GM11168 (cell line): ENCODE data around the gene CCDC14.
"Not testable (repeated sequence)": the region's sequence is repeated elsewhere in the genome, so short reads cannot be mapped to it uniquely, and the experiment has no call there.

ENCODE experiments used
- in situ Hi-C: fragments of 300-500 bp; cut with MboI; formaldehyde crosslinking; loops from one replicate; pipeline ENCODE4 v1.12.0; 2022; ENCODE audit warnings: low sequenced_read_pairs; ENCODE audit not compliant: unreplicated experiment

The CCDC14 gene, protein sequence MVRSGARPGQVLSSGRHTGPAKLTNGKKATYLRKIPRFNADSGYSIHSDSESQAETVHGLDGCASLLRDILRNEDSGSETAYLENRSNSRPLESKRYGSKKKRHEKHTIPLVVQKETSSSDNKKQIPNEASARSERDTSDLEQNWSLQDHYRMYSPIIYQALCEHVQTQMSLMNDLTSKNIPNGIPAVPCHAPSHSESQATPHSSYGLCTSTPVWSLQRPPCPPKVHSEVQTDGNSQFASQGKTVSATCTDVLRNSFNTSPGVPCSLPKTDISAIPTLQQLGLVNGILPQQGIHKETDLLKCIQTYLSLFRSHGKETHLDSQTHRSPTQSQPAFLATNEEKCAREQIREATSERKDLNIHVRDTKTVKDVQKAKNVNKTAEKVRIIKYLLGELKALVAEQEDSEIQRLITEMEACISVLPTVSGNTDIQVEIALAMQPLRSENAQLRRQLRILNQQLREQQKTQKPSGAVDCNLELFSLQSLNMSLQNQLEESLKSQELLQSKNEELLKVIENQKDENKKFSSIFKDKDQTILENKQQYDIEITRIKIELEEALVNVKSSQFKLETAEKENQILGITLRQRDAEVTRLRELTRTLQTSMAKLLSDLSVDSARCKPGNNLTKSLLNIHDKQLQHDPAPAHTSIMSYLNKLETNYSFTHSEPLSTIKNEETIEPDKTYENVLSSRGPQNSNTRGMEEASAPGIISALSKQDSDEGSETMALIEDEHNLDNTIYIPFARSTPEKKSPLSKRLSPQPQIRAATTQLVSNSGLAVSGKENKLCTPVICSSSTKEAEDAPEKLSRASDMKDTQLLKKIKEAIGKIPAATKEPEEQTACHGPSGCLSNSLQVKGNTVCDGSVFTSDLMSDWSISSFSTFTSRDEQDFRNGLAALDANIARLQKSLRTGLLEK

DNA sequence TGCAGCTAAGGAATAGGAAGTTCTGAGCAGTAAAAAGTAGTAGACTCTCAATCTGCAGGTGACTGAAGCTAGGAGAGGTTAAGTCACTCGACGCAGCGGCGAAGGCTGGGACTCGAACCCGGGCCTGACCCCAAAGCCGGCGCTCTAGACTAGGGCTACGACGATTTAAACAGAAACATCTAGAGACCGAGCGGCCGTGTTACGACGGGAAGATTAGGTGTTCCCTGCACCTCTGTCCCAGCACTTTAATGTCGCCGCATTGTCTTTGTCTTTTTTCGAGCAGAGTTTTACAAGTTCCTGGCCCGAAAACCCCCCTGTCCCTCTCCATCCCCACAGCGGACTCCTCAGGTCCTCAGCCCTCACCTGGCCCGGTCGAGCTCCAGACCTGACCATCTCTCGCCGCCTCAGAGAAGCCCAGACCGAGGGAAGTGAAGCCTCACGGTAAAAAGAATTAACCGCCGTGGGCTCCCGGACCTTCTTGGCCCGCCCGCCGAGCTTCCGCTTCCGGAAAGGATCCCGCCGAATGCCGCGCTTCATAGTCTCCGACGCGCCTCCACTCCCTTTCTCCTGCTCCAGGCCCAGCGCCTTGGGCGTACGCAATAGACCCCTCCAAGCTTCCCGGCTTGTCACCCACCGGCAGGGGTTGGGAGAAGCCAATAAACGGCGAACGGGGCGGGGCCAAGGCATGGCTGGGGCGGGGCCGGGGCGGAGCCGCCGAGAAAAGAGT lies at the start of gene CCDC14:
Gene CCDC14, minus strand, starts transcription at position 449 of the 727 bp plus-strand sequence. Its CDS starts 56 bp downstream, at position 393.
- in situ Hi-C loops = no loop called here

GRCh38 chr3:124008321-124008720 lies 47.3 kb upstream of the CCDC14 start:
- in situ Hi-C loops = not testable (repeated sequence)

- in situ Hi-C loops = no loop called here
Observed at GRCh38 chr3:124007186-124007585, 46.2 kb upstream of the CCDC14 start.

- in situ Hi-C loops = not testable (repeated sequence)
Observed at GRCh38 chr3:124002405-124003079, 41.5 kb upstream of the CCDC14 start.

GRCh38 chr3:124001366-124001765 lies 40.3 kb upstream of the CCDC14 start:
- in situ Hi-C loops = not testable (repeated sequence)

GRCh38 chr3:123997543-123997942 lies 36.5 kb upstream of the CCDC14 start:
- in situ Hi-C loops = no loop called here

GRCh38 chr3:123993818-123994217 lies 32.8 kb upstream of the CCDC14 start:
- in situ Hi-C loops = loop anchor here (5.0 kb wide), 1 partner anchor 1973 kb away; the partner anchor contains the start of gene ROPN1B

DNA sequence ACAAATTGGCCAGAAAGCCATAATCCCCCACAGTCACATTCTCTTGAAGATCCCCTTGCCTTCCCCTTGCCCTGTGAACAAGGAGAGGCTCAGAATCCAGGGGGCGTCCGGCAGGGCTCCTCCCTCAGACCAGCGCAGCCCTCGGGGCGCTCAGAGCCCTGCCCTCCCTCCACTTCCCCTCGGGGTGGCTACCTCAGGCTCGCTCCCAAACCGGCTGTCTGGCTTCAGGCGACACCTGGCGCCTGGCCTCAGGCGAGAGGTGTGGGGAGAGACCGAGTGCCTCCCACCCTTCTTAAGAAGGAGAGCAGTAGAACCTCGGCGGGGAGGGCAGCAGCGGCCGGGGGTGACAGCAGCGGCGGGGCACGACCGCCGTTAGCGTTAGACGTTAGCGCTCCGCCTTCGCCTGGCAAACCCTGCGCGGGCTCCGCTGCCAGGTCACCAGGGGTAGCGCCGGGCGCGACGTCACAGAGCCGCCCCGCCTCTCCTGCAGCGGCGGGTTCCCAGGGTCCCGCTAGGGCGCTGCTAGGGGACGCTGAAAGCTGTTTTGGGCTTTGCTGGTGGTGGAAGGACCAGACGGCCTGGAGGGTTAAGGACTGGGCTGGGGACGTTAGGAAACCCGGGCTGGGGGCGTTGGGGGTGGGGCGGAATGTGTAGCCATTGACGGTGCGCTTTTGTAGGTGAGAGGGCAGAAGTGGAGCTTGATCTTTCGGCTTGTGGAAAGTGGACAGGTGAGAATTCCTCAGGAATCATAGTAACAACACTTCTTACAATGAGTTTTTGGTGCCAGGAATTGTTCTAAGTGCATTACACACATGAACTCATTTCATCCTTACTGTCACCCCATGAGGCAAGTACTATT lies 30.9 kb upstream of the CCDC14 start, which contains the start of gene ROPN1:
Gene ROPN1, minus strand, starts transcription at position 395 of the 859 bp plus-strand sequence. CDS start 11,643 bp downstream, outside the sequence.
- in situ Hi-C loops = loop anchor here (5.0 kb wide), 1 partner anchor 1975 kb away; the partner anchor contains the start of gene ROPN1B

DNA sequence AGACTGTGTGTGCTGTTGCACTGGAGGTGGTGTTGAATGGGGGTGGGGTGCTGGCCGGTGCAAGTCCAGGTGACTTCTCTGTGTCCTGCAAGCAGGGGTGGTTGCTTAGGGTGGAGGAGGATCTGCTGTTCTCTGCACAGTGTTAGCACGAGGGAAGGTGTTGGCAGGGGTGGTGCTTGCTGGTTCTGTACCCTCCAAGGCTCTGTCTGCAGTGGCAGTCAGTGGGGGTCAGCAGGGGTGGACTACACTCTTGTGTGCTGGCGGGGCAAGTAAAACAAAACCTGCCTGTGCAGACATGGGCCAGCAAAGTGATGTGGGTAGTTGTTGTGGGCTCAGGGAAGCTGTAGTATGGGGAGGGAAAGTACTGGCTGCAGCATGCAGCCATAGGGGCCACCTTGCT lies 25.4 kb upstream of the CCDC14 start:
- in situ Hi-C loops = no loop called here

DNA sequence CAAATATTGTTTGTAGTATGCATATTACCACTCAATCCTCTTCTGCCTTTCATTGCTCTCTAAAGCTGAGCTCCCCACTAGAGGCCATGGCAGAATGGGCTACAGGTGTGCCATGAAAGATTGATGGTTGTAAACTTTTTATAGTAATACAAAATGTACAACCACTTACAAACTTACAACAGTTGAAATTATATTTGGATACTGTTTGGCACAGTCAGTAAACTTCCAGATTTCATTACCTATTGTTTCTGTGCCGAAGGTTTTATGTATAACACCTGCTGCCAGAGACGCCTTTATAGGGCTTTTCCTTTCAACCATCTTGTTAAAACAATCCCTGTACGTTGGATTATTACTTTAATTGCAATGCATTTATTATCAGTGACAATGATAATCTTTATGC lies 23.9 kb upstream of the CCDC14 start:
- in situ Hi-C loops = no loop called here

DNA sequence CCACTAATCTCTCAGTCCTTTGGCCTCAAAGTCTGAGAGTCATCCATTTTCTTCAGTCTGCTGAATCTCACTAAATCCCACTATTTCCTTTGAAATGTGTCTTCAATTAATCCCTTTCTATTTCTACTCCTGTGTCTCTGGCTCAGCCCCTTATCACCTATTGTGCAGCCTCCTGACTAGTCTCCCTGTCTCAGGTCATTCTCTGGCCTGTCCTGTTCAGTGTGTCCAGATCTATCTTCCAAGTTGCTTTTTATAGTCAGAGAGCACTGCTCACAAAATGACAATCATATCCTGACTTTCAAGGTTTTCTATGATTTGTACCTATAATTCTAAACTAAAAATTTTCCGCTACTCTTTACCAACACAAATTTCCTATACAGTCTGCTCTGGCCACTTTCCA lies 23.3 kb upstream of the CCDC14 start:
- in situ Hi-C loops = no loop called here

DNA sequence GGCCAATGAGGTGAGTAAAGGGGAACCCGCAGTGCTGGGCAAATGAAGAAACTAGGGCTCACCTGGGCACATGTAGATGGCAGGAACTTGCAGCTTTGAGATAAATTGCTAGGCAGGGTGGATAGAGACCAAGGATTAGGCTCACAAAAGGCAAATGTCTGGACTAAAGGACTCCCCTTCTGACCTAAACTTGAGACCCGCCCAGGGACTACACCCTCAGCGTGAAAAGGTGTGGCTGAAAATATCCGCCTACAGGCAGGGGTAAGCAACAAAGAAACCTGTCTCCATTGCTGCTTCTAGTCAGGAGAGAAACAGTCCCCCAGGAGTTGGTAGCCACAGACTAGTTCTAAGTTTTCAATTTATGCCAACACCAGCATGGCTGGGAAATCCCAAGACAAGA lies 20.3 kb upstream of the CCDC14 start:
- in situ Hi-C loops = not testable (repeated sequence)

DNA sequence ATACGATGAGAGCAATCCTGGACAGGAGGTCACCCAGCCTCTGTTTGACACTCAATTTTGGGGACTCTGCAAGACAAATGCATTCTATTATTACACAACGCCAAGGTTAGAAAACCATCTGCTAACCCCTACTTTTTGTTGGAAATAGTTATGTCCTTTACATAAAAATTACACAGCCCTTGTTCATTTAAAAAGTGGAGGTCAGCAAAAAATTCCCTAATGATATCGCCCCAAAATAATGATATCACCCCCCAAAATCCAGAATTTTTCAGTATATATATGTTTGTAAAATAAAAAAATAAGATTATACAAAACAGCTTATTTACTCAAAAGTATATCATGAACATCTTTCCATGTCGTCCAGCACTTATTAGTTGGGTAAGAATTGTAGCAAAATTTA lies 19.5 kb upstream of the CCDC14 start:
- in situ Hi-C loops = no loop called here

DNA sequence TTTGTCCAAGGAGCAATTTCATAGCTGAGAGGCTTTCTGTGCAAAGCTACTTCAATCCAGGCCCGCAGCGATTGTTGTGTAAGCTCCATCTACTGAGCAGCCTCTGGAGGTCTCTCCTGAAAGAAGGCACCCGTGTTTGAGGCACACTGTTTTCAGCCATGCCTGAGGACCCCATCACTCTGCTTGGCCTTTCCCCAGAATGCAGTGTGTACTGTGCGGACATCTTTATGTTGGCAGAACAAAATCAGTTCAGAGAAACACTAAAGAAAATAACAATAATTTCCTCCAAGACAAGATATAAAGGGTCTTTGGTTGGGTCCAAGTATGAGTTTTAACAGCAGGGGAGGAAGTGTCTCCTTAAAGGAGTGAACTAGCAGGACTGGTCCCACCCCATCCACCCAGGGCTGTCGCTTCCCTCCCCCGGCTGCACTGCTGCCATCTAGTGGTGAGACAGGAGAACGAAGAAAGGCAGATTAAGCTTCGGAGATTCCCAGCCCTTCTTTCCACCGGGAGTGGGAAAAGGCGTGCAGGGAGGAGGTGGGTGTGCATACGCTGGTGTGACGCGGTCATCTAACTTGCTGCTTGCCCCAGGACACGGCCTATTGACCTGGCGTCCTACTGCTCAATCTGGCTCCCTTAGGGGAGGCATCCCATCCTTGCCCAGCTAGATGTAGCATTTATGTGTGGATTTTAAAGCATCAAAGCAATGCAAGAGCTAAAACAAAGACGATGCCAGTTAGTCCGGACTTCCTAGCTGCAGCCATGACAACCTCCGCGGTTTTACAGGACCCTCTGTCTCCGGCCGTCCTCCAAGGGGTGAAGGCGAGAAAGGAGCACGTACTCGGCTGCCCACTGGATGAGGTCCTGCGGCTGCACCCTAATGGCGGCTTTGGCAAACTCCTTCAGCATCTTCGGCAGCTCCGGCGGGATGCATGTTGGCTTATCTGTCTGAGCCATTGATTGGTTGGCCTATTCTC lies 18.8 kb upstream of the CCDC14 start:
- in situ Hi-C loops = not testable (repeated sequence)

DNA sequence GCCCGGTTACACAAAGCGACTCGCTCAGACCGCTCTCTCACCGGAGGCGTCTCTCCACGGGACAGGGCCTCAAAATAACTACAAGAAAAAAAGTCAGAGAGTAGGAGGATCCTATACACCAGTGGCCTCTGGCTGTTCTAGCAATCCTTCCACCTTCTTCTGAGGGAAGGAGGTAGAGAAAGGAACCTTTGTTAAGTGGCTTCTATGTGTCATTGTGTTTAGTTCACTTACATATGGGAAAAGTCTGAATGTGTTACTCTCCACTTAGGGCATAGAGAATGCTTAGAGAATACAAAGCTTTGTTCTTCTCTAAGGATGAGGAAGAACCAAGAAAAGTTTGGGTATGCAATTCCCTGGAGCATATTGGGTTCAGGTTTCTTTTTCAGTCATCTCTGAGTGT lies 15.9 kb upstream of the CCDC14 start:
- in situ Hi-C loops = not testable (repeated sequence)

DNA sequence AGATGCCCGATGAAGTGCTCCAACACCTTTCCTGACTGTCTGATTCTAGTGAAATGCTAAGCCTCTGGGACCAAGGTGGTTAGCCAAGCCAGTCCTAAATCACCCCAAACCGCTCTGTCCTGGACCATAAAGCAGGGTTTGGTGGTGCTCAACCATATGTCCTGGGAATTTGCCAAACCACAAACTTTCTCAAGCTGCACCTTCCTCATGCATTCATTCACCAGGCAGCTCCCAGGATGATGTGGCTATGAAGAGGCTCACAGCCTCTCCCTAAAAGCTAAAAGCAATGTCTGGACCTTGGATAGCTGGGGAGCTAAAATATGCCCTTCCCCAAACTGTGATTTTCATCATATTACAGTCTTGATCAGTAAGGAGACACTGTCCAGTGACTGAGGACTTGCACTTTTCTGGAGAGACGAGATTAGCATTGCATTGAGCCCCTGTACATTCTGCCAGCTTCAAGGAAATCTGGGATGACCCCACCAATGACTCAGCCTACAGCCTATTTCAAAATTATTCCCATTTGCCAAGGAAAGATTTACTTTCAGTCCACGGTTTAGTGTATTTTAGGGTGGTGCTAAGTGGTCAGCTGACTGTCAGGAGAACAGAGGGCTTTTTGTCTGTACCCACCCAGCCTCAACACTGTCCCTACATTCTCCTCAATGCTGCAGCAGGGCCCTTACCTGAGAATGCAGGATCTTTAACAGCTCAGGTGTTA lies 15.3 kb upstream of the CCDC14 start:
- in situ Hi-C loops = not testable (repeated sequence)

DNA sequence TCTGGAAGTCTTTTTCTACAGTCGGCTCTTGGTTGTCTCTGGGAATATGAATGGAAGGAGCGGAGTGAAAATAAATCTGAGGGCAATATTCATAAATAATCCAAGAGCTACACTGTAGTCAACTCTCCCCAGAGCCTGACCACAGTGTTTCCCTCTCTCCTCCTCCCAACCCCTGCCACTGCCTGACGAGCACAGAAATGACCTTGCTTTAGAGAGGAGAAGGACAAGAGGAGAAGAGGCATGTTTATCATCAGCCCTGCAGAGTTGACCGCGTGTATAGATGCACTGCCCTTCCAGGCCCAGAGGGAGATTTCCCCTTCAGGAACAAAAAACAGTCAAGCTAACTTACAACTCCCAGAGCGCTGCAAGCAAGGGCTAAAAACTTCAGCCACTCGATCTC lies 14.0 kb upstream of the CCDC14 start:
- in situ Hi-C loops = not testable (repeated sequence)
